Vagina (tissue), 2 donors: ENCODE data around the gene NBPF3.
"Not testable (repeated sequence)": the region's sequence is repeated elsewhere in the genome, so short reads cannot be mapped to it uniquely, and the experiment has no call there.

Experiments used
- CTCF ChIP-seq, 3 experiments: fragments of 450-650 bp in 2 of 3; fragments of 200-600 bp in 1 of 3; sonication (generic) in 1 of 3; IDR thresholded peaks; one replicate each; pipeline ENCODE4 v1.5.1; 2017 to 2019; ENCODE audit warnings: antibody characterized with exemption in 3 of 3, mild to moderate bottlenecking in 2 of 3, moderate library complexity in 2 of 3
- POLR2A ChIP-seq, 2 donors: fragments of 450-650 bp; IDR thresholded peaks; one replicate each; pipeline ENCODE4 v1.6.1; 2017; ENCODE audit warnings: antibody characterized with exemption in 2 of 2, mild to moderate bottlenecking in 2 of 2, moderate library complexity in 2 of 2
- POLR2AphosphoS5 ChIP-seq, 2 donors: sonication (generic); formaldehyde crosslinking; IDR thresholded peaks; one replicate each; pipeline ENCODE4 v1.9.0; 2017; ENCODE audit warnings: antibody characterized with exemption in 2 of 2, mild to moderate bottlenecking in 2 of 2, low read depth in 1 of 2; ENCODE audit not compliant: insufficient read depth in 1 of 2

- TF ChIP-seq CTCF (IDR thresholded peaks at IDR 0.05); POLR2A (IDR thresholded peaks at IDR 0.05); POLR2AphosphoS5 (IDR thresholded peaks at IDR 0.05; ENCODE audit: insufficient read depth in 1 of 2, low read depth in 1 of 2): not testable (repeated sequence)
These were observed 9.1 kb upstream of the NBPF3 start for GRCh38 chr1:21430875-21431274.
